Mucosa of rectum (tissue), 2 donors: ENCODE measurements around the gene PEAK3.

Experiments used
- H3K27ac ChIP-seq, 2 donors: one replicate each; pipeline ENCODE4 v1.7.0; 2013; ENCODE audit warnings: inconsistent platforms in 2 of 2, low read depth in 2 of 2, low read length in 2 of 2
- H3K27me3 ChIP-seq, 2 donors: one replicate each; pipeline ENCODE4 v1.7.0; 2013; ENCODE audit warnings: low read length in 2 of 2; ENCODE audit not compliant: control insufficient read depth in 2 of 2, insufficient read depth in 2 of 2
- H3K36me3 ChIP-seq, 2 donors: one replicate each; pipeline ENCODE4 v1.7.0; 2013; ENCODE audit warnings: low read length in 2 of 2; ENCODE audit not compliant: control insufficient read depth in 2 of 2, insufficient read depth in 2 of 2
- H3K4me1 ChIP-seq, 2 donors: one replicate each; pipeline ENCODE4 v1.7.0; 2013; ENCODE audit warnings: low read length in 2 of 2, mild to moderate bottlenecking in 1 of 2; ENCODE audit not compliant: control insufficient read depth in 2 of 2, insufficient read depth in 2 of 2
- H3K4me3 ChIP-seq, 2 donors: one replicate each; pipeline ENCODE4 v1.7.0; 2013; ENCODE audit warnings: low read length in 2 of 2
- H3K9ac ChIP-seq, 2 donors: one replicate each; pipeline ENCODE4 v1.7.0; 2013; ENCODE audit warnings: low read length in 2 of 2, low read depth in 1 of 2, mild to moderate bottlenecking in 1 of 2
- H3K9me3 ChIP-seq, 2 donors: one replicate each; pipeline ENCODE4 v1.7.0; 2013; ENCODE audit warnings: low read length in 2 of 2; ENCODE audit not compliant: control insufficient read depth in 2 of 2
- donor health status: healthy.
- donor health status: Normal muscosa, but diverticular disease.

The PEAK3 gene

GRCh38 chr19:2325281-2326046, 43.5 kb upstream of the PEAK3 start:
- no peak overlapping the region for H3K27ac ChIP-seq
- H3K27me3 ChIP-seq, result no peaks in the 10 kb centered on the region
- H3K4me3 ChIP-seq, result no peak overlapping the region
- peaks cover 5 to 9% of the 10 kb centered on the region in 2 donors for H3K36me3 ChIP-seq
- H3K4me1 ChIP-seq, result peaks cover 20 to 21% of the 10 kb centered on the region in 2 donors
- H3K9ac ChIP-seq, result no peak overlapping the region
- H3K9me3 ChIP-seq, result no peaks in the 10 kb centered on the region

GRCh38 chr19:2324220-2324948, 42.4 kb upstream of the PEAK3 start:
- Histone ChIP-seq H3K27ac (no peak overlapping the region), H3K4me1 (peaks cover 12 to 13% of the 10 kb centered on the region in 2 donors), H3K9ac (no peak overlapping the region), H3K9me3 (no peaks in the 10 kb centered on the region), H3K4me3 (no peak overlapping the region), H3K36me3 (peaks cover 5 to 9% of the 10 kb centered on the region in 2 donors), H3K27me3 (no peaks in the 10 kb centered on the region)

- Histone ChIP-seq H3K9me3 (no peaks in the 10 kb centered on the region), H3K4me1 (peaks cover 7 to 11% of the 10 kb centered on the region in 2 donors), H3K27ac (no peak overlapping the region), H3K36me3 (peaks cover 5 to 9% of the 10 kb centered on the region in 2 donors), H3K9ac (no peak overlapping the region), H3K4me3 (no peak overlapping the region), H3K27me3 (no peaks in the 10 kb centered on the region)
Observed at GRCh38 chr19:2323707-2324106, 41.7 kb upstream of the PEAK3 start.

GRCh38 chr19:2321565-2322283, 39.7 kb upstream of the PEAK3 start:
- Histone ChIP-seq H3K27me3 (no peaks in the 10 kb centered on the region), H3K9ac (no peak overlapping the region), H3K4me3 (no peak overlapping the region), H3K4me1 (peaks cover 0 to 2% of the 10 kb centered on the region in 2 donors), H3K27ac (no peak overlapping the region), H3K9me3 (no peaks in the 10 kb centered on the region), H3K36me3 (peaks cover 5 to 9% of the 10 kb centered on the region in 2 donors)

GRCh38 chr19:2320939-2321338, 39.0 kb upstream of the PEAK3 start:
- H3K36me3 ChIP-seq, result peaks cover 5 to 9% of the 10 kb centered on the region in 2 donors
- H3K27ac ChIP-seq, result no peak overlapping the region
- H3K9me3 ChIP-seq, result no peaks in the 10 kb centered on the region
- no peaks in the 10 kb centered on the region for H3K27me3 ChIP-seq
- no peak overlapping the region for H3K9ac ChIP-seq
- H3K4me3 ChIP-seq, result no peak overlapping the region
- H3K4me1 ChIP-seq, result no peaks in the 10 kb centered on the region

GRCh38 chr19:2320049-2320448, 38.1 kb upstream of the PEAK3 start:
- H3K27me3 ChIP-seq, result no peaks in the 10 kb centered on the region
- H3K4me1 ChIP-seq, result no peaks in the 10 kb centered on the region
- no peak overlapping the region for H3K9ac ChIP-seq
- no peak overlapping the region for H3K27ac ChIP-seq
- H3K4me3 ChIP-seq, result no peak overlapping the region
- peaks cover 5 to 9% of the 10 kb centered on the region in 2 donors for H3K36me3 ChIP-seq
- peaks cover 0 to 5% of the 10 kb centered on the region in 2 donors for H3K9me3 ChIP-seq

- Histone ChIP-seq H3K27me3 (no peaks in the 10 kb centered on the region), H3K9me3 (peaks cover 0 to 10% of the 10 kb centered on the region in 2 donors), H3K4me1 (no peaks in the 10 kb centered on the region), H3K4me3 (no peak overlapping the region), H3K9ac (no peak overlapping the region), H3K27ac (no peak overlapping the region), H3K36me3 (peaks cover 1 to 4% of the 10 kb centered on the region in 2 donors)
Observed at GRCh38 chr19:2319551-2319950, 37.6 kb upstream of the PEAK3 start.

GRCh38 chr19:2318923-2319322, 36.9 kb upstream of the PEAK3 start:
- peaks cover 0 to 10% of the 10 kb centered on the region in 2 donors for H3K9me3 ChIP-seq

GRCh38 chr19:2317756-2318155, 35.8 kb upstream of the PEAK3 start:
- Histone ChIP-seq H3K4me3 (no peak overlapping the region), H3K27ac (no peak overlapping the region)

More at GRCh38 chr19:2318923-2319322, 36.9 kb upstream of the PEAK3 start:
- no peaks in the 10 kb centered on the region for H3K4me1 ChIP-seq
- H3K4me3 ChIP-seq, result no peak overlapping the region
- no peak overlapping the region for H3K27ac ChIP-seq
- no peak overlapping the region for H3K9ac ChIP-seq
- peaks cover 0 to 3% of the 10 kb centered on the region in 2 donors for H3K36me3 ChIP-seq
- no peaks in the 10 kb centered on the region for H3K27me3 ChIP-seq

GRCh38 chr19:2317300-2317699, 35.3 kb upstream of the PEAK3 start:
- H3K9me3 ChIP-seq, result peaks cover 0 to 10% of the 10 kb centered on the region in 2 donors
- no peak overlapping the region for H3K9ac ChIP-seq
- no peaks in the 10 kb centered on the region for H3K36me3 ChIP-seq
- H3K4me3 ChIP-seq, result no peak overlapping the region
- peaks cover 5 to 9% of the 10 kb centered on the region in 2 donors for H3K27me3 ChIP-seq
- no peaks in the 10 kb centered on the region for H3K4me1 ChIP-seq
- H3K27ac ChIP-seq, result no peak overlapping the region

More at GRCh38 chr19:2317756-2318155, 35.8 kb upstream of the PEAK3 start:
- no peaks in the 10 kb centered on the region for H3K4me1 ChIP-seq
- H3K9ac ChIP-seq, result no peak overlapping the region
- peaks cover 2 to 4% of the 10 kb centered on the region in 2 donors for H3K27me3 ChIP-seq
- peaks cover 0 to 3% of the 10 kb centered on the region in 2 donors for H3K36me3 ChIP-seq
- peaks cover 0 to 10% of the 10 kb centered on the region in 2 donors for H3K9me3 ChIP-seq
